Measurements from ENCODE around the gene PTPN7. TPM values are rescaled to one million over a fixed set of nuclear protein-coding genes. Genes with fewer than 3 reads are reported as not detected.
A peak's percentile ranks its signal among the peaks of the same experiment; 100 is the strongest.
"Not testable (repeated sequence)": the region's sequence is repeated elsewhere in the genome, so short reads cannot be mapped to it uniquely, and the experiment has no call there.

PTPN7 gene
- total RNA-seq, 1 donor from 2014 or later: 0.44 TPM

DNA sequence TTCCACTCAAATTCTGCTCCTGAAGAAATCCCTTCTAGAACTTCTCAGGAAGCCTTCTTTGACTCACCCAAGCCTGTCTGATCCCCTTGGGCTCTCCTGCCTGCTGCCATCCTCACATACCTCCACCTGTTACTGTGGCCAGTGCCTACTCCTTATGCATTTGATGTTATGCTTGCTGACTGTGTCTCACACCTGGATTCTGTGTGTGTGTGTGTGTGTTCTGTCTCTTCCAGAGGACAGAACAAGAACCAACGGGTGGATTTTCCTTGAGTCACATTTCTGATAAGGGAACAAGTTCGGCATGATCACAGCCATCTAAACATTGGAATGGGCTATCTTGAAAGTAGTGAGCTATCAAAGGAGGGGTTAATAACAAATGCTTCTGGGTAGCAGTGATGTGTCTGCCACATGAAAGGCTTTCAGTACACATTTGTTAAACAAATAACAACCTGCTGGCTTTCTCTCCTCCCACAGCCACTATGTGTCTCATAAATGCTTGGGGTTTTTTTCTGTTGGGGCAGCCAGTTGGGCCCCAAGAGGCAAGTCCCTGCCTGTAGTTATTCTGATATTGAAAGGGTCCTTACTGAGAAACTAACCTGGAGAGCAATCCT lies 46.6 kb downstream of the PTPN7 start:
- no peak overlapping the region for H3K4me3 ChIP-seq
- H3K9me3 ChIP-seq (replicated peaks): no peaks in the 10 kb centered on the region
- no peak for DNase-seq
- peak overlapping the region; percentile 82 for H3K27ac ChIP-seq (replicated peaks)
- intact Hi-C loops (cut with micrococcal nuclease): no loop called here
- H3K36me3 ChIP-seq: no peaks in the 10 kb centered on the region
- H3K27me3 ChIP-seq (ENCODE audit: low read depth): no peaks in the 10 kb centered on the region
- peaks cover 35% of the 10 kb centered on the region for H3K4me1 ChIP-seq
- TF ChIP-seq CTCF (IDR thresholded peaks at IDR 0.05; ENCODE audit: borderline replicate concordance): no peak

DNA sequence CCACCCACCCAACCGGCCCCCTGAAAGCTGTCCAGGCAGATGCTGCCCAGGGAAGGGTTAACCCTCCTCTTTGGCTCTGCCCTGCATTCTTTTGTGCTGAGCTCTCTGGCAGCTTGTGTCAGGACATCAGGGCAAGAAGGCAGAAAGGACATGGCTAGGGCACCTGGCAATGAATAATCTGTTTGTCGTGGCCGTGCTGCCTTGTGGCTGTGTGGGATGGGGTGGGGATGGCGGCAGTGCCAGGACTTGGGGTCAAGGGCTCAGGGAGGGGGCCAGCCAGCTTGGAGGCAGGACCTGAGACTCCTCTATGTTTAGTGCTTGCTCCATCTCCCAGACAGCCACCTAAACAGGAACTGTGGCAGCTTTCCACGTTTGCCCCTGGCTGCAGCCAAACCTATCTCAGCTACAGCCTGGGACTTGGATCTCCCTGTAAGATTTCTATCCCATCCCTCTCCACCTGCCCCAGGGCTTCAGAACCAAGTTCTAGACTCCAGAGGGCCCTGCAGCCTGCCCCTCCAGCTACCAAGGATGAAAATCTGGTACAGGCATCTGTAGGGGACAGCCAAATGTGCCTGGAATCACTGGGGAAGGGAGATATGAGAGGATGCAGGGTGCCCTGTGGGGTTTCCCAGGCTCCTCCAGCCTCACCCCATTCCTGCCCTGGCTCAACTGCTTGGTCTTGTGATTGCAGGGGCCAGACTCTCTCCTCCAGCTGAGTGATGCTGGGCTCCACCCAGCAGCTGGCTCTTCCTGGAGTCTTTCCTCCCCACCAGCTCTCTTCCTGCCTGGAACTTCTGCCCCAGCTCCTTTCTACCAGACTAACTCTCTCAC lies 47.3 kb downstream of the PTPN7 start:
- intact Hi-C loops (cut with micrococcal nuclease): no loop called here

GRCh38 chr1:202111589-202111988 lies 48.8 kb downstream of the PTPN7 start:
- H3K4me3 ChIP-seq; DNase-seq; H3K9me3 ChIP-seq (replicated peaks); H3K36me3 ChIP-seq; H3K27me3 ChIP-seq (ENCODE audit: low read depth); intact Hi-C loops (cut with micrococcal nuclease): not testable (repeated sequence)
- peak overlapping the region; percentile 82 for H3K27ac ChIP-seq (replicated peaks)
- peaks cover 54% of the 10 kb centered on the region for H3K4me1 ChIP-seq

More for the DNA sequence above, 47.3 kb downstream of the PTPN7 start:
- DNase-seq: peak; percentile 62
- no peak for TF ChIP-seq CTCF (IDR thresholded peaks at IDR 0.05; ENCODE audit: borderline replicate concordance)
- no peaks in the 10 kb centered on the region for H3K9me3 ChIP-seq (replicated peaks)
- peaks cover 39% of the 10 kb centered on the region for H3K4me1 ChIP-seq
- no peaks in the 10 kb centered on the region for H3K27me3 ChIP-seq (ENCODE audit: low read depth)
- peak overlapping the region; percentile 82 for H3K27ac ChIP-seq (replicated peaks)
- peak overlapping the region; percentile 11 for H3K4me3 ChIP-seq
- no peaks in the 10 kb centered on the region for H3K36me3 ChIP-seq

DNA sequence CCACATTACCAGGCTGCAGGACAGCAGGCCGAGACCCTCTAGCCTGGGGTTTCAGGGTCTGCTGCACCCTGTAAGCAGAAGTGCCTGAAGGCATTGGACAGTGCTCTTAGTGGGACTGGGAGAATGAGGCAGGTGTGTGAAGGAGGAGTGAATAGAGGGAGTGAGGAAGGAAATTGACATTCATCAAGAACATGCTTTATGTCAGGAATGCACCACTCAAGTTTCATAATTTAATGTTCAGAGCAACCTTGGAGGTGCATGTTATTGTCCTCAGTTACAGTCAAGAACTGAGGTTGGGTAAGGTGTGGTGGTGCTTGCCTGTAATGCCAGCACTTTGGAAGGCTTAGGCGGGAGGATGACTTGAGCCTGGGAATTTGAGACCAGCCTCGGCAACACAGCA lies 49.4 kb downstream of the PTPN7 start:
- H3K36me3 ChIP-seq: no peaks in the 10 kb centered on the region
- intact Hi-C loops (cut with micrococcal nuclease): no loop called here
- H3K27ac ChIP-seq (replicated peaks): peak overlapping the region; percentile 82
- H3K4me1 ChIP-seq: peaks cover 58% of the 10 kb centered on the region
- no peak for DNase-seq
- H3K27me3 ChIP-seq (ENCODE audit: low read depth): no peaks in the 10 kb centered on the region
- H3K9me3 ChIP-seq (replicated peaks): no peaks in the 10 kb centered on the region
- H3K4me3 ChIP-seq: no peak overlapping the region
- no peak for TF ChIP-seq CTCF (IDR thresholded peaks at IDR 0.05; ENCODE audit: borderline replicate concordance)

DNA sequence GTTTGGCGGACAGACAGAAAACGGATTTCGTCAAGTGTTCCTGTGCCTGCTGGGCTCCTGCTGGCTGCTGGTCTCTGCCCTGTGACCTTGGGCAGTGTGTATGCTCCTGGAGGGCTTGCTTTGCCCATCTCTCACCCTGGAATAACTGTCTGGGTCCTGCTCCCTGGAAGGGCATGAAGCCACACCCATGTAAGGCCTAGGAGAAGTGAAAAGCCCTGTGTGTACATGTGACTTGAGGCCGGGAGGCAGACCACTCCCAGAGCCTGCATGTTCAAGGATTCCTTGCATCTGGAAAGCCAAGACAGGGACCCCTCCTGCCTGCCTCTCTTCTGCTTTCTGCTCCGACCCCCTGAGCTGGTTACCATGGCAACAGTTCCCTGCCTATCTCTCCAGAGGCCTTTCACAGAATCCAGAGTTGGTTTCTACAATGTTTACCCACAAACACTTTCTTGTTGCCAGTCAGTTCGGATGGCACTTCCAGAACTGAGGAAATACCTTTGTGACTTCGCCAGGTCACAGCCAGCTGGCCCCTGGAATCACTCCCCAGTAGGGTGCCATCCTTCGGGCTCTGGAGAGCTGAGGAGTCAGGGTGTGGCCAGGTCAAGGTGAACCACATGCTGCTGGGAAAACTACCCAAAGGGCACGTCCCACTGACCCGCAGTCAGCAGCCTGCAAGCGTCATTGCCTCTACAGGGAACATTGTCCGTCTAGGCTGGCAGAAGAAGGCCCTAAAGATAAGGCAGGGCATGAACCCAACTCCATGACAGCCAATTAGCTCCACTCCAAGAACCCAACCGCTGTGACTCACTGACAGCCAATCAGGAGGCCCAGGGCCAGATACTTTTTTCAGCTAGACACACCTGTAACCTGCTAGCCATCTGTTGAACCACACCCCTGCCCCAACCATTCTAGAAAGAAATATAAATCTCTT lies 52.3 kb downstream of the PTPN7 start:
- intact Hi-C loops (cut with micrococcal nuclease): no loop called here
- DNase-seq: peak; percentile 61
- Histone ChIP-seq H3K4me3 (no peak overlapping the region), H3K27me3 (ENCODE audit: low read depth) (no peaks in the 10 kb centered on the region), H3K4me1 (peaks cover 49% of the 10 kb centered on the region), H3K27ac (replicated peaks) (peak overlapping the region; percentile 94), H3K9me3 (replicated peaks) (no peaks in the 10 kb centered on the region), H3K36me3 (no peaks in the 10 kb centered on the region)
- TF ChIP-seq CTCF (IDR thresholded peaks at IDR 0.05; ENCODE audit: borderline replicate concordance): no peak
